Measurements from ENCODE around the gene ULK3. TPM values are rescaled to one million over a fixed set of nuclear protein-coding genes. Genes with fewer than 3 reads are reported as not detected.
A peak's percentile ranks its signal among the peaks of the same experiment; 100 is the strongest.

Gene ULK3
- total RNA-seq, 1 donor from 2014 or later, result 46.5 TPM

DNA sequence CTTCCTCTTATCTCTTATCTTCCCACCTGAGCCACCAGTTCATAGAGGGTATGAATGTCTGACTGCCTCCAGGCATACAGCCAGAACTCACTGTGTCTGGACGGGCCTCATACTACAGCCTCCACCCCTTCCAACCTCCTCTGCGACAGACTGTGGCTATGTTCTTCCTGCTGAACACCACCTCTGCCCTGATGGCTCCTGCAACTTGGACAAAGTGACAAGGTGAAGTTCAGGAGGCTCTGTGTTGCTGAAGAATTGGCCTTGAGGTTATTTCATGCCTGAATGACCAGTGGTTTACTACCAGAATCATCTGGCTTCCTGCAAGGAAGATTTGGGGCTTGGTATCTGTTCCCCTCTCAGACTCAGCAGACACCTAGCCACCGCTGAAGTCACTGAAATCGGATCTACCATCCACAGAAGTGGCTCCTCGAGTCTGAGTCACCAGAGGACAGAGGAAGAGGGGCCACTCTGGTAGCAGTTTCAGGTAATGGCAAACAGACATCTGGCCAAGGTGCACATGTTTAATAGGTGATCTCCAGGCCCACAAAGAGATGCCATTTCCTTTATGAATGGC lies 14.2 kb upstream of the ULK3 start:
- Mint-ChIP-seq H3K4me3 (ENCODE audit: unreplicated experiment) (no peak overlapping the region), H3K36me3 (ENCODE audit: unreplicated experiment) (no peaks in the 10 kb centered on the region), H3K9me3 (ENCODE audit: unreplicated experiment) (no peaks in the 10 kb centered on the region), H3K4me1 (ENCODE audit: low read depth, unreplicated experiment) (peaks cover 3% of the 10 kb centered on the region), H3K27me3 (ENCODE audit: unreplicated experiment) (peaks cover 4% of the 10 kb centered on the region), H3K27ac (ENCODE audit: unreplicated experiment) (no peak overlapping the region)
- TF ChIP-seq, protein P1, sequence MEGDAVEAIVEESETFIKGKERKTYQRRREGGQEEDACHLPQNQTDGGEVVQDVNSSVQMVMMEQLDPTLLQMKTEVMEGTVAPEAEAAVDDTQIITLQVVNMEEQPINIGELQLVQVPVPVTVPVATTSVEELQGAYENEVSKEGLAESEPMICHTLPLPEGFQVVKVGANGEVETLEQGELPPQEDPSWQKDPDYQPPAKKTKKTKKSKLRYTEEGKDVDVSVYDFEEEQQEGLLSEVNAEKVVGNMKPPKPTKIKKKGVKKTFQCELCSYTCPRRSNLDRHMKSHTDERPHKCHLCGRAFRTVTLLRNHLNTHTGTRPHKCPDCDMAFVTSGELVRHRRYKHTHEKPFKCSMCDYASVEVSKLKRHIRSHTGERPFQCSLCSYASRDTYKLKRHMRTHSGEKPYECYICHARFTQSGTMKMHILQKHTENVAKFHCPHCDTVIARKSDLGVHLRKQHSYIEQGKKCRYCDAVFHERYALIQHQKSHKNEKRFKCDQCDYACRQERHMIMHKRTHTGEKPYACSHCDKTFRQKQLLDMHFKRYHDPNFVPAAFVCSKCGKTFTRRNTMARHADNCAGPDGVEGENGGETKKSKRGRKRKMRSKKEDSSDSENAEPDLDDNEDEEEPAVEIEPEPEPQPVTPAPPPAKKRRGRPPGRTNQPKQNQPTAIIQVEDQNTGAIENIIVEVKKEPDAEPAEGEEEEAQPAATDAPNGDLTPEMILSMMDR (IDR thresholded peaks at IDR 0.05; ENCODE audit: partially characterized antibody, unreplicated experiment), result no peak
- DNase-seq, result no peak

DNA sequence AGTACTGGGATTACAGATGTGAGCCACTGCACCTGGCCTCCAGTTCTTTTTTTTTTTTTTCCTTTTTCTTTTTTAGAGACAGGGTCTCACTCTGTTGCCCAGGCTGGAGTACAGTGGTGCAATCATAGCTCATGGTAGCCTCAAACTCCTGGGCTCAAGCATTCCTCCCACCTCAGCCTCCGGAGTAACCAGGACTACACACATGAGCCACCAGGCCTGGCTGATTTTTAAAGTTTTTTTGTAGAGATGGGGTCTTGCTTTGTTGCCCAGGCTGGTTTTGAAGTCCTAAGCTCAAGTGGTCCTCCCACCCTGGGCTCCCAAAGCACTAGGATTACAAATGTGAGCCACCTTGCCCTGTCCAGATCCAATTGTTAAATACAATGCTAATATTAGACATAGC lies 13.6 kb upstream of the ULK3 start:
- no peaks in the 10 kb centered on the region for H3K36me3 Mint-ChIP-seq (ENCODE audit: unreplicated experiment)
- H3K27ac Mint-ChIP-seq (ENCODE audit: unreplicated experiment), result no peak overlapping the region
- DNase-seq, result no peak
- peaks cover 4% of the 10 kb centered on the region for H3K27me3 Mint-ChIP-seq (ENCODE audit: unreplicated experiment)
- TF ChIP-seq, protein P1 (IDR thresholded peaks at IDR 0.05; ENCODE audit: partially characterized antibody, unreplicated experiment), result no peak
- peaks cover 3% of the 10 kb centered on the region for H3K4me1 Mint-ChIP-seq (ENCODE audit: low read depth, unreplicated experiment)
- no peak overlapping the region for H3K4me3 Mint-ChIP-seq (ENCODE audit: unreplicated experiment)
- no peaks in the 10 kb centered on the region for H3K9me3 Mint-ChIP-seq (ENCODE audit: unreplicated experiment)

DNA sequence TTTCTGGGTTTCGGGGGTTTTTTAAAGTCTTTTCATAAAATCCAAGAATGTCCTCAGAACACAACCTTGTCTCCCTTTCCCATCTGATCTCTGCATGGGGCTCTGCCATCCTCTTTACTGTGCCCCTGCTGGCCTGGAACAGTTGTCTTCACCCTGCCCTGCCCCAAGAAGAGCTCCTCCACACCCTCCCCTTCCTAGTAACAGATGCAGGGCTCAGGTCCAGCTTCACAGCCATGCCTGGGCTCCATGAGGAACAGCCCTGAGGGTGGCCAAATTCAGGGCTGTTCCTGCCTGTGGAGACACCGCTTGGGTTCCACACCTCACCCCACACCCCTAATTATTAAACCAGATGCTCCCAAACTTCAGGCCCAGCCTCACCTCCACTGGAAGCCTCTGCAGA lies 12.9 kb upstream of the ULK3 start:
- Mint-ChIP-seq H3K4me3 (ENCODE audit: unreplicated experiment) (no peak overlapping the region), H3K9me3 (ENCODE audit: unreplicated experiment) (no peaks in the 10 kb centered on the region), H3K27me3 (ENCODE audit: unreplicated experiment) (peaks cover 4% of the 10 kb centered on the region), H3K4me1 (ENCODE audit: low read depth, unreplicated experiment) (peaks cover 3% of the 10 kb centered on the region), H3K36me3 (ENCODE audit: unreplicated experiment) (no peaks in the 10 kb centered on the region), H3K27ac (ENCODE audit: unreplicated experiment) (peak overlapping the region; percentile 46)
- TF ChIP-seq, protein P1 (IDR thresholded peaks at IDR 0.05; ENCODE audit: partially characterized antibody, unreplicated experiment), result no peak
- no peak for DNase-seq

DNA sequence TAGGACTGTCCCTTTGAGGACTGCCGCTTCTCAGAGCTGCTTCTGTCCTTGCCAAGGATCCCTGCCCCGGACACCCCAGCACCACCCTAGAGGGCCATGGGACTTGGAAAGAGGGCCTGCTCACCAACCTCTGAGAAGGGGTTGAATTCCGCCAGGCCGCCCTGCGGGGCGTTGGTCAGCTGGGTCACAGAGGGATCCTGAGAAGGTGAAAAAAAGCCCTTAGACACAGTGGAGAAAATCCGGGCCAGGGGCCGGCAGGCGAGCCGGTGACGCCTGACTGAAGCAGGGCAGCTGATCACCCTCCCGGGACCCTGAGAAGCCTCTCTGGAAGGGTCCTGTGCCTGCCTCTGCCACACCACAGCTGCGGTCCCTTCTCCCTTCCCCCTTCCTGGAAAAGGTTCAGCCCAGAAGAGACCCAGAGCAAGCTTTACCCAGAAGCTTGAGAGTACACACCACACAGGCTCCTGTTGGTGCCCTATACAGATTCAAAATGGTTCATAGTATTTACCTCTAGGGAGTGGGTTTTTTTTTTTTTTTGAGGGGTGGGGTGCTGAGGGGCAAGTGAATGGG lies 11.6 kb upstream of the ULK3 start:
- H3K4me1 Mint-ChIP-seq (ENCODE audit: low read depth, unreplicated experiment), result peaks cover 3% of the 10 kb centered on the region
- peak; percentile 40 for DNase-seq
- no peaks in the 10 kb centered on the region for H3K36me3 Mint-ChIP-seq (ENCODE audit: unreplicated experiment)
- H3K27ac Mint-ChIP-seq (ENCODE audit: unreplicated experiment), result no peak overlapping the region
- peaks cover 4% of the 10 kb centered on the region for H3K27me3 Mint-ChIP-seq (ENCODE audit: unreplicated experiment)
- TF ChIP-seq, protein P1 (IDR thresholded peaks at IDR 0.05; ENCODE audit: partially characterized antibody, unreplicated experiment), result no peak
- no peak overlapping the region for H3K4me3 Mint-ChIP-seq (ENCODE audit: unreplicated experiment)
- no peaks in the 10 kb centered on the region for H3K9me3 Mint-ChIP-seq (ENCODE audit: unreplicated experiment)

DNA sequence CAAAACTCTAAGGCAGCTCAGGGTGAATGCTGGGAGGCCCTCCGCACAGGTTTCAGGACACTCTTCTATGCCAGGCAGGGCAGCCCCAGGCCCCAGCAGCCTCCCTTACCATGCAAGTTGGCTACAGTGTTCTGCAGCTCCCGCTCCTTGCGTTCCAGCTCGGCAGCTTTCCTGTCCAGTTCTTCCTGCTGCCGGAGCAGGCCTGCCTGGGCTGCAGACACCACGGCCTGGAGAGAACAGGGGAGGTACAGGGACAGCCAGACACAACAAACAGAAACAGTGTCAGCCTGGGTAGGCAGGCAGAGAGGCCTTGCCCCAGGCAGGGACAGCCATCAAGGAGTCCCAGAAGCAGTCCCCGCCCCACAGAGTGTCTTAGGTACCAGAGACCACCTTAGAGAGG lies 9.0 kb upstream of the ULK3 start:
- H3K4me3 Mint-ChIP-seq (ENCODE audit: unreplicated experiment), result no peak overlapping the region
- TF ChIP-seq, protein P1 (IDR thresholded peaks at IDR 0.05; ENCODE audit: partially characterized antibody, unreplicated experiment), result no peak
- peaks cover 3% of the 10 kb centered on the region for H3K4me1 Mint-ChIP-seq (ENCODE audit: low read depth, unreplicated experiment)
- no peak overlapping the region for H3K27ac Mint-ChIP-seq (ENCODE audit: unreplicated experiment)
- H3K9me3 Mint-ChIP-seq (ENCODE audit: unreplicated experiment), result peaks cover 1% of the 10 kb centered on the region
- H3K27me3 Mint-ChIP-seq (ENCODE audit: unreplicated experiment), result peaks cover 7% of the 10 kb centered on the region
- no peaks in the 10 kb centered on the region for H3K36me3 Mint-ChIP-seq (ENCODE audit: unreplicated experiment)
- no peak for DNase-seq
